Retinal pigment epithelial cell (primary cell): ENCODE measurements around the gene MRPL34.
A peak's percentile ranks its signal among the peaks of the same experiment; 100 is the strongest.

Source experiments
- DNase-seq: peaks from one replicate; pipeline ENCODE4 v3.0.0-alpha.2; 2010; ENCODE audit warnings: low read depth
- H3K4me3 ChIP-seq: 2 replicates; pipeline ENCODE4 v1.5.1; 2011; ENCODE audit warnings: mild to moderate bottlenecking, low read length, control low read depth, moderate library complexity
- TF ChIP-seq, protein P1 (sequence below): conservative IDR thresholded peaks from 2 replicates; pipeline ENCODE4 v1.5.1; 2011; ENCODE audit warnings: low read depth, low read length, control low read depth, inconsistent platforms

The MRPL34 gene

GRCh38 chr19:17335575-17335974, 29.9 kb downstream of the MRPL34 start:
- TF ChIP-seq, protein P1, sequence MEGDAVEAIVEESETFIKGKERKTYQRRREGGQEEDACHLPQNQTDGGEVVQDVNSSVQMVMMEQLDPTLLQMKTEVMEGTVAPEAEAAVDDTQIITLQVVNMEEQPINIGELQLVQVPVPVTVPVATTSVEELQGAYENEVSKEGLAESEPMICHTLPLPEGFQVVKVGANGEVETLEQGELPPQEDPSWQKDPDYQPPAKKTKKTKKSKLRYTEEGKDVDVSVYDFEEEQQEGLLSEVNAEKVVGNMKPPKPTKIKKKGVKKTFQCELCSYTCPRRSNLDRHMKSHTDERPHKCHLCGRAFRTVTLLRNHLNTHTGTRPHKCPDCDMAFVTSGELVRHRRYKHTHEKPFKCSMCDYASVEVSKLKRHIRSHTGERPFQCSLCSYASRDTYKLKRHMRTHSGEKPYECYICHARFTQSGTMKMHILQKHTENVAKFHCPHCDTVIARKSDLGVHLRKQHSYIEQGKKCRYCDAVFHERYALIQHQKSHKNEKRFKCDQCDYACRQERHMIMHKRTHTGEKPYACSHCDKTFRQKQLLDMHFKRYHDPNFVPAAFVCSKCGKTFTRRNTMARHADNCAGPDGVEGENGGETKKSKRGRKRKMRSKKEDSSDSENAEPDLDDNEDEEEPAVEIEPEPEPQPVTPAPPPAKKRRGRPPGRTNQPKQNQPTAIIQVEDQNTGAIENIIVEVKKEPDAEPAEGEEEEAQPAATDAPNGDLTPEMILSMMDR = no peak
- H3K4me3 ChIP-seq = no peak overlapping the region
- DNase-seq = no peak

- peak within 1 kb of the TSS; percentile 95 for H3K4me3 ChIP-seq
- peak; percentile 97 for DNase-seq
- TF ChIP-seq, protein P1 = no peak
Observed at GRCh38 chr19:17336872-17337674, 31.4 kb downstream of the MRPL34 start, which contains the start of gene GTPBP3. GTPBP3 (plus strand) TSS chr19:17337553; CDS start chr19:17337612, 59 bp downstream.

GRCh38 chr19:17337675-17338432, 32.2 kb downstream of the MRPL34 start:
- DNase-seq = no peak
- peak overlapping the region; percentile 95 for H3K4me3 ChIP-seq
- TF ChIP-seq, protein P1 = no peak

GRCh38 chr19:17338433-17339078, 32.9 kb downstream of the MRPL34 start:
- no peak for DNase-seq
- TF ChIP-seq, protein P1 = no peak
- H3K4me3 ChIP-seq = peak overlapping the region; percentile 95

GRCh38 chr19:17339088-17339741, 33.5 kb downstream of the MRPL34 start:
- no peak for DNase-seq
- H3K4me3 ChIP-seq = no peak overlapping the region
- TF ChIP-seq, protein P1 = no peak

- no peak overlapping the region for H3K4me3 ChIP-seq
- TF ChIP-seq, protein P1 = no peak
- no peak for DNase-seq
Observed at GRCh38 chr19:17340302-17340870, 34.7 kb downstream of the MRPL34 start.
